ENCODE data around the gene USP31. TPM values are rescaled to one million over a fixed set of nuclear protein-coding genes. Genes with fewer than 3 reads are reported as not detected.

The USP31 gene
- total and polyA plus RNA-seq, 2 experiments from 2014 or later = 3.3 to 6.4 TPM

DNA sequence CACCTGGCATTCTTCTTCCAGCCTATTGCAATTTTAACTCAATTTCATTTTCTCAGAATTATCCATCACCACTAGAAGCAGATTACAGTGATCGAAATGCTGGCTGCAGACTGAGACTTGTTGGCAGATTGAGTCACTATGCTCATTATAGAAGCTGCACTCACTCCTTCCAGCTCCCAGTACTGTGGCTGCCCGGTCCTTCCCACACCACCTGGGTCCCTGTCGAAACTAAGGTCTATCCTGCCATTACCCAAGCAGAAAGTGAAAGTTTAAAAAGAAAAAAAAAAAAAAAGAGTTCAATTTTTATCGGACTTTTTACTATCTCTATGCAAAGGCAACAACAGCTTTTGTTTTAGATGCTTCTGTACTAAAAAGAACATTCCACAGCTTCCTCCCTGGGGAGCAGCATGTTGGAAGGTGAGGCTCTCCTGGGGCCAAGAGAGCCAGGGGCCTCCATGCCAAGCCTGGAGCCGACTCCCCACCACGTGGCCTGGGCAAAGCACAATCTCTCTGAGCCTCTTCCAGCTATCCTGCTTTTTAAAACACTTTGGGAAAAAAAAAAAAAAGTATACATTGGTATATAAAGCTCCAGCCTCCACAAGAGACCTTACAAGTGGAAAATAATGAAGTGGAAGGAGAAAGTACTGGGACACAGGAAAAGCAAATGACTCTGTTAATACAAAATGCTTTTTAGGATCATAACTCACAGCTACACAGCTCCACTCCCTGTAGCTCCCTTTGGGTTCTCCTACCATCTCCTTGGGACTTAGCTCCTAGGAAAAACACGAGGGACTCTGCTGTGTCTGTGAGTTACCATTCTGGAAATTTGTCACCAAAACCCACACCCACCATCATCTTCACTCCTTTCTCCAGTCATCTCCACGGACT is 77.8 kb downstream of the USP31 start:
- TF ChIP-seq, protein P1, sequence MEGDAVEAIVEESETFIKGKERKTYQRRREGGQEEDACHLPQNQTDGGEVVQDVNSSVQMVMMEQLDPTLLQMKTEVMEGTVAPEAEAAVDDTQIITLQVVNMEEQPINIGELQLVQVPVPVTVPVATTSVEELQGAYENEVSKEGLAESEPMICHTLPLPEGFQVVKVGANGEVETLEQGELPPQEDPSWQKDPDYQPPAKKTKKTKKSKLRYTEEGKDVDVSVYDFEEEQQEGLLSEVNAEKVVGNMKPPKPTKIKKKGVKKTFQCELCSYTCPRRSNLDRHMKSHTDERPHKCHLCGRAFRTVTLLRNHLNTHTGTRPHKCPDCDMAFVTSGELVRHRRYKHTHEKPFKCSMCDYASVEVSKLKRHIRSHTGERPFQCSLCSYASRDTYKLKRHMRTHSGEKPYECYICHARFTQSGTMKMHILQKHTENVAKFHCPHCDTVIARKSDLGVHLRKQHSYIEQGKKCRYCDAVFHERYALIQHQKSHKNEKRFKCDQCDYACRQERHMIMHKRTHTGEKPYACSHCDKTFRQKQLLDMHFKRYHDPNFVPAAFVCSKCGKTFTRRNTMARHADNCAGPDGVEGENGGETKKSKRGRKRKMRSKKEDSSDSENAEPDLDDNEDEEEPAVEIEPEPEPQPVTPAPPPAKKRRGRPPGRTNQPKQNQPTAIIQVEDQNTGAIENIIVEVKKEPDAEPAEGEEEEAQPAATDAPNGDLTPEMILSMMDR (IDR thresholded peaks at IDR 0.05; ENCODE audit: poor library complexity) = no peak
- no peak for TF ChIP-seq EZH2phosphoT487 (IDR thresholded peaks at IDR 0.05; ENCODE audit: low read depth, severe bottlenecking, unreplicated experiment)
- TF ChIP-seq EZH2 (IDR thresholded peaks at IDR 0.05; ENCODE audit: borderline replicate concordance) = no peak
- WGBS (ENCODE audit: low lambda C conversion rate, missing lambda C conversion rate) = 94% methylated on average over 8 of the region's 8 CpGs
- Histone ChIP-seq H3K4me1 (ENCODE audit: insufficient read depth) (no peaks in the 10 kb centered on the region), H3K79me2 (no peaks in the 10 kb centered on the region), H3K36me3 (replicated peaks; ENCODE audit: insufficient read depth, low read depth) (peaks cover 3% of the 10 kb centered on the region), H2AFZ (no peak overlapping the region), H3K9me2 (replicated peaks; ENCODE audit: insufficient read depth) (no peaks in the 10 kb centered on the region), H4K20me1 (ENCODE audit: insufficient read depth, poor library complexity, severe bottlenecking) (no peaks in the 10 kb centered on the region), H3K9me3 (ENCODE audit: low read depth) (no peaks in the 10 kb centered on the region), H3K4me2 (no peak overlapping the region), H3K4me3 (no peak overlapping the region), H3K27me3 (no peaks in the 10 kb centered on the region), H3K27ac (no peak overlapping the region)
- DNase-seq (ENCODE audit: low spot score) = no peak

DNA sequence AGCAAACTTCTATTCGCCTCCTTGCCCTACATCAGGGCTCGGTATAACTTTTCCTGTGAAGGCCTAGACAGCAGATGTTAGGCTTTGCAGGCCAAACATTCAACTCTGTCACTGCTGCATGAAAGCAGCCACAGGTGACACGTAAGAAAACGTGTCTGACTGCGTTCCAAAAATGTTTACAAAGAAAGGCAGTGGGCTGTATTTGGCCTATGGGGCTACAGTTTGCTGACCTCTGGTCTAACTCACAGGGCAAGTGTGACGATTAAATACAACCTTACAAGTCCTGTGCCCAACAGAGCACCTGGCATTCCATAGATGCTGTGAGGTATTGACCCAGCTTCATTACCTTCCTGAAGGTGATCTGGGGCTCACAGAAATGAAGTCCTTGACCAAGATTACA is 79.4 kb downstream of the USP31 start:
- TF ChIP-seq EZH2 (IDR thresholded peaks at IDR 0.05; ENCODE audit: borderline replicate concordance) = no peak
- no peak for TF ChIP-seq EZH2phosphoT487 (IDR thresholded peaks at IDR 0.05; ENCODE audit: low read depth, severe bottlenecking, unreplicated experiment)
- TF ChIP-seq, protein P1 (IDR thresholded peaks at IDR 0.05; ENCODE audit: poor library complexity) = no peak
- DNase-seq (ENCODE audit: low spot score) = no peak
- no peaks in the 10 kb centered on the region for H3K9me2 ChIP-seq (replicated peaks; ENCODE audit: insufficient read depth)
- H3K27ac ChIP-seq = no peak overlapping the region
- no peaks in the 10 kb centered on the region for H3K4me1 ChIP-seq (ENCODE audit: insufficient read depth)
- H3K9me3 ChIP-seq (ENCODE audit: low read depth) = no peaks in the 10 kb centered on the region
- no peak overlapping the region for H3K4me2 ChIP-seq
- H4K20me1 ChIP-seq (ENCODE audit: insufficient read depth, poor library complexity, severe bottlenecking) = no peaks in the 10 kb centered on the region
- H3K36me3 ChIP-seq (replicated peaks; ENCODE audit: insufficient read depth, low read depth) = peaks cover 3% of the 10 kb centered on the region
- 97% methylated on average over 6 of the region's 6 CpGs for WGBS (ENCODE audit: low lambda C conversion rate, missing lambda C conversion rate)
- no peak overlapping the region for H2AFZ ChIP-seq
- H3K27me3 ChIP-seq = no peaks in the 10 kb centered on the region
- H3K4me3 ChIP-seq = no peak overlapping the region
- H3K79me2 ChIP-seq = no peaks in the 10 kb centered on the region

DNA sequence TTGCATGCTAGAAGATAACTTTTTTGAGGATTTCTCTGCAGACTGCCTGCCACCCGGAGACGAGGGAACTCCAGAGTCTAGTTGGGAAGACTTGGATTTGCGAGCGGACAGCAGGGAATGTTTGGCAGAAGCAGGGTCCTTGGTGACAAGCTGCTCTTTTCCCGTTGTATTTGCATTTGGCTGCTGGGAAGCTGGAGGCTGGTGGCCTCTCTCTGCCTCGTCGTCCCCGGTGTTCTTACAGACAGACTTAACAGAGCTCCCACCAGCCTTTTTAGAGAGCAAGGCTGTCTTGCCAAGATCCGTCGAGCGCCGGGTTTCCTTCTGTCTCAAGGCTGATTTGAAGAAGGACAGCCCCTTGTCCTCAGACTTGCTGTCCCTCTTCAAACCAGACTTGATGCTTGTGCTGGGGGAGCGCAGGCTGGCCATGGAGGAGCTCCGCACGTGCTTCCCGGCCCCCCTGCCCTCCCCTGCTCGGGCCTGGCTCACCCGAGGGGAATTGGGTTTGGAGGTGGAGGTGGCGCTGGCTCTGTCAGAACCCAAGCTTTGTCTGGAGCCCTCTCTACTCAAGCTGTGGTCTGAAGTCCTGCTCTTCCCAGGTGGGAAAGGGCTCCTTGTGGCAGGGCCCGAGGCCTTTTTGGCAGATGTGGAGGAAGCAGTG is 81.0 kb downstream of the USP31 start:
- no peak for DNase-seq (ENCODE audit: low spot score)
- Histone ChIP-seq H3K9me2 (replicated peaks; ENCODE audit: insufficient read depth) (no peaks in the 10 kb centered on the region), H3K36me3 (replicated peaks; ENCODE audit: insufficient read depth, low read depth) (peaks cover 3% of the 10 kb centered on the region), H3K4me2 (no peak overlapping the region), H3K27ac (no peak overlapping the region), H3K9me3 (ENCODE audit: low read depth) (no peaks in the 10 kb centered on the region), H2AFZ (no peak overlapping the region), H4K20me1 (ENCODE audit: insufficient read depth, poor library complexity, severe bottlenecking) (no peaks in the 10 kb centered on the region), H3K79me2 (no peaks in the 10 kb centered on the region), H3K27me3 (no peaks in the 10 kb centered on the region), H3K4me3 (no peak overlapping the region), H3K4me1 (ENCODE audit: insufficient read depth) (no peaks in the 10 kb centered on the region)
- TF ChIP-seq EZH2phosphoT487 (IDR thresholded peaks at IDR 0.05; ENCODE audit: low read depth, severe bottlenecking, unreplicated experiment) (no peak), EZH2 (IDR thresholded peaks at IDR 0.05; ENCODE audit: borderline replicate concordance) (no peak)
- TF ChIP-seq, protein P1 (IDR thresholded peaks at IDR 0.05; ENCODE audit: poor library complexity) = no peak
- WGBS (ENCODE audit: low lambda C conversion rate, missing lambda C conversion rate) = 94% methylated on average over 20 of the region's 20 CpGs

All from hepatocyte (in vitro differentiated cells).